Measurements from ENCODE around the gene KIF27.

GRCh38 chr9:83800236-83801033, 120.8 kb downstream of the KIF27 start:
- TF ChIP-seq EZH2phosphoT487 (conservative IDR thresholded peaks at IDR 0.05; ENCODE audit: low read length) (no peak), CTCF (IDR thresholded peaks at IDR 0.05; ENCODE audit: insufficient read depth, low read length, poor library complexity, severe bottlenecking) (no peak)
